GM21786 (cell line): Measurements from ENCODE around the gene NFIA.

Experiments used
- ATAC-seq: cut with Tn5 transposase; IDR thresholded peaks from one replicate; pipeline ENCODE4 v1.9.1; 2021; ENCODE audit not compliant: unreplicated experiment

Gene NFIA

GRCh38 chr1:61387829-61388228, 305.5 kb downstream of the NFIA start:
- ATAC-seq, result no peak

- no peak for ATAC-seq
Observed at GRCh38 chr1:61388566-61388965, 306.2 kb downstream of the NFIA start.

GRCh38 chr1:61389194-61389925, 307.0 kb downstream of the NFIA start:
- ATAC-seq, result no peak

- ATAC-seq, result no peak
Observed at GRCh38 chr1:61389926-61390845, 307.8 kb downstream of the NFIA start.

GRCh38 chr1:61391730-61392129, 309.4 kb downstream of the NFIA start:
- ATAC-seq, result no peak

- no peak for ATAC-seq
Observed at GRCh38 chr1:61392409-61393242, 310.3 kb downstream of the NFIA start.

GRCh38 chr1:61393575-61393974, 311.2 kb downstream of the NFIA start:
- ATAC-seq, result no peak

GRCh38 chr1:61395146-61395800, 312.9 kb downstream of the NFIA start:
- no peak for ATAC-seq

GRCh38 chr1:61397495-61397894, 315.1 kb downstream of the NFIA start:
- no peak for ATAC-seq

GRCh38 chr1:61397935-61398334, 315.6 kb downstream of the NFIA start:
- ATAC-seq, result no peak

GRCh38 chr1:61399199-61399598, 316.8 kb downstream of the NFIA start:
- no peak for ATAC-seq

- no peak for ATAC-seq
Observed at GRCh38 chr1:61400131-61400770, 317.9 kb downstream of the NFIA start.

GRCh38 chr1:61400997-61401396, 318.6 kb downstream of the NFIA start:
- ATAC-seq, result no peak

- ATAC-seq, result no peak
Observed at GRCh38 chr1:61403679-61404596, 321.6 kb downstream of the NFIA start.

GRCh38 chr1:61404597-61405376, 322.4 kb downstream of the NFIA start:
- ATAC-seq, result no peak

- no peak for ATAC-seq
Observed at GRCh38 chr1:61406467-61406866, 324.1 kb downstream of the NFIA start.

- ATAC-seq, result no peak
Observed at GRCh38 chr1:61412601-61413000, 330.2 kb downstream of the NFIA start.

GRCh38 chr1:61419196-61419595, 336.8 kb downstream of the NFIA start:
- no peak for ATAC-seq
